Right lobe of liver (tissue), 4 donors: Measurements from ENCODE around the gene RAD9A.

ENCODE experiments used
- POLR2A ChIP-seq: fragments of 450-650 bp; IDR thresholded peaks from one replicate; pipeline ENCODE4 v1.6.1; 2017; ENCODE audit warnings: antibody characterized with exemption, mild to moderate bottlenecking
- TF ChIP-seq, protein P1 (sequence below), 4 donors: fragments of 200-600 bp in 3 of 4; fragments of 450-650 bp in 1 of 4; IDR thresholded peaks; one replicate each; pipeline versions ENCODE4 v1.5.1 to v1.8.0; 2016 to 2022; ENCODE audit warnings: antibody characterized with exemption in 4 of 4, mild to moderate bottlenecking in 2 of 4
- donor health status: DM: no; HTN: no; CAD: no.
- donor health status: DM: no; HTN: no; CAD: no.
- donor health status: DM: no; HTN: yes; CAD: no.

DNA sequence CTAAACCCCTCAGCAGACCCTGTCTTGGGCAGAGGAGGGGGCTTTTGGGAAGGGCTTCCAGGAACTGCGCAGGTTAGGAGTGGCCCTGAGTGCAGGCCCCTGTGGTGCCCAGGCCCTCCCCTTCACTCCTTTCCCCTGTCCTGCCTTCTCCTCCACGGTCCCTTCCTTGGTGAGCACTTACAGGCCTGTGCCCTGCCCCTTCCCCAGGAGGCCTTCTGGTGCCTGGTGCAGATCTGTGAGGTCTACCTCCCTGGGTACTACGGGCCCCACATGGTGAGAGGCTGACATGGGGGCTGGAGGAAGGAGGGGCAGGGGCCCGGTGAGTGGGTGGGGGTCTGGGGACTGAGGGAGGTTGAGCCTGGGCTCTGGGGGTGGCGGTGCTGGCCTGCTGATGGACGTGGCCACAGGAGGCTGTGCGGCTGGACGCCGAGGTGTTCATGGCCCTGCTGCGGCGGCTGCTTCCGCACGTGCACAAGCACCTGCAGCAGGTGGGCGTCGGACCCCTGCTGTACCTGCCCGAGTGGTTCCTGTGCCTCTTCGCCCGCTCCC lies 14.7 kb downstream of the RAD9A start:
- no peak for TF ChIP-seq POLR2A
- TF ChIP-seq, protein P1, sequence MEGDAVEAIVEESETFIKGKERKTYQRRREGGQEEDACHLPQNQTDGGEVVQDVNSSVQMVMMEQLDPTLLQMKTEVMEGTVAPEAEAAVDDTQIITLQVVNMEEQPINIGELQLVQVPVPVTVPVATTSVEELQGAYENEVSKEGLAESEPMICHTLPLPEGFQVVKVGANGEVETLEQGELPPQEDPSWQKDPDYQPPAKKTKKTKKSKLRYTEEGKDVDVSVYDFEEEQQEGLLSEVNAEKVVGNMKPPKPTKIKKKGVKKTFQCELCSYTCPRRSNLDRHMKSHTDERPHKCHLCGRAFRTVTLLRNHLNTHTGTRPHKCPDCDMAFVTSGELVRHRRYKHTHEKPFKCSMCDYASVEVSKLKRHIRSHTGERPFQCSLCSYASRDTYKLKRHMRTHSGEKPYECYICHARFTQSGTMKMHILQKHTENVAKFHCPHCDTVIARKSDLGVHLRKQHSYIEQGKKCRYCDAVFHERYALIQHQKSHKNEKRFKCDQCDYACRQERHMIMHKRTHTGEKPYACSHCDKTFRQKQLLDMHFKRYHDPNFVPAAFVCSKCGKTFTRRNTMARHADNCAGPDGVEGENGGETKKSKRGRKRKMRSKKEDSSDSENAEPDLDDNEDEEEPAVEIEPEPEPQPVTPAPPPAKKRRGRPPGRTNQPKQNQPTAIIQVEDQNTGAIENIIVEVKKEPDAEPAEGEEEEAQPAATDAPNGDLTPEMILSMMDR (IDR thresholded peaks at IDR 0.05) = no peak
